MM.1S (cell line): ENCODE results near the gene RITA1.

Source experiments
- DNase-seq: peaks from one replicate; pipeline ENCODE4 v3.0.0-alpha.2; 2015
- H2AFZ ChIP-seq: fragments of 300-600 bp; sonication (generic); 2 replicates; pipeline ENCODE4 v1.6.0; 2016; ENCODE audit warnings: antibody characterized with exemption, low read length
- H3F3A ChIP-seq: fragments of 300-600 bp; sonication (generic); 2 replicates; pipeline ENCODE4 v1.6.1; 2016; ENCODE audit warnings: mild to moderate bottlenecking, antibody characterized with exemption, low read length, moderate library complexity, mixed read lengths; ENCODE audit not compliant: insufficient read depth
- H3K27ac ChIP-seq: fragments of 300-600 bp; sonication (generic); 2 replicates; pipeline ENCODE4 v1.5.1; 2016; ENCODE audit warnings: mild to moderate bottlenecking, low read length
- H3K27me3 ChIP-seq: fragments of 300-600 bp; sonication (generic); replicated peaks from 2 replicates; pipeline ENCODE4 v1.6.0; 2016; ENCODE audit warnings: low read length; ENCODE audit not compliant: insufficient read depth
- H3K36me3 ChIP-seq: fragments of 300-600 bp; sonication (generic); replicated peaks from 2 replicates; pipeline ENCODE4 v1.6.1; 2016; ENCODE audit warnings: mild to moderate bottlenecking, low read length, mixed read lengths; ENCODE audit not compliant: insufficient read depth
- H3K4me1 ChIP-seq: fragments of 300-600 bp; sonication (generic); 2 replicates; pipeline ENCODE4 v1.6.1; 2016; ENCODE audit warnings: low read length, mixed read lengths
- H3K4me2 ChIP-seq: fragments of 300-600 bp; sonication (generic); 2 replicates; pipeline ENCODE4 v1.6.0; 2016; ENCODE audit warnings: low read depth, low read length
- H3K4me3 ChIP-seq: fragments of 300-600 bp; sonication (generic); 2 replicates; pipeline ENCODE4 v1.5.1; 2016; ENCODE audit warnings: low read length, mixed read lengths
- H3K79me2 ChIP-seq: fragments of 300-600 bp; sonication (generic); 2 replicates; pipeline ENCODE4 v1.6.1; 2016; ENCODE audit warnings: mixed run types, low read length, mixed read lengths
- H3K9ac ChIP-seq: fragments of 300-600 bp; sonication (generic); 2 replicates; pipeline ENCODE4 v1.6.1; 2016; ENCODE audit warnings: low read length, mixed read lengths
- H3K9me2 ChIP-seq: fragments of 300-600 bp; sonication (generic); replicated peaks from 2 replicates; pipeline ENCODE4 v1.6.1; 2016; ENCODE audit warnings: mild to moderate bottlenecking, low read length, mixed read lengths; ENCODE audit not compliant: insufficient read depth
- H3K9me3 ChIP-seq: fragments of 300-600 bp; sonication (generic); replicated peaks from 2 replicates; pipeline ENCODE4 v1.6.1; 2016; ENCODE audit warnings: mild to moderate bottlenecking, low read length, mixed read lengths; ENCODE audit not compliant: insufficient read depth
- H4K20me1 ChIP-seq: fragments of 300-600 bp; sonication (generic); 2 replicates; pipeline ENCODE4 v1.6.1; 2016; ENCODE audit warnings: mild to moderate bottlenecking, low read length, moderate library complexity, mixed read lengths; ENCODE audit not compliant: insufficient read depth
- CTCF ChIP-seq: fragments of 300-600 bp; sonication (generic); IDR thresholded peaks from 2 replicates; pipeline ENCODE4 v1.5.1; 2016; ENCODE audit warnings: antibody characterized with exemption, low read length, mixed read lengths
- EZH2 ChIP-seq: fragments of 300-600 bp; sonication (generic); optimal IDR thresholded peaks from 2 replicates; pipeline ENCODE3; 2017; ENCODE audit warnings: low read depth, mild to moderate bottlenecking, antibody characterized with exemption, low read length, mixed read lengths
- EZH2phosphoT487 ChIP-seq: fragments of 300-600 bp; sonication (generic); IDR thresholded peaks from 2 replicates; pipeline ENCODE4 v1.6.1; 2018; ENCODE audit warnings: antibody characterized with exemption, low read length

RITA1 gene

GRCh38 chr12:113189361-113189760 lies 3.8 kb downstream of the RITA1 start:
- no peak for DNase-seq
- no peak overlapping the region for H3K4me2 ChIP-seq
- H3K4me3 ChIP-seq: no peak overlapping the region
- H3K9me2 ChIP-seq: no peaks in the 10 kb centered on the region
- no peak overlapping the region for H2AFZ ChIP-seq
- H3K36me3 ChIP-seq: no peaks in the 10 kb centered on the region
- no peaks in the 10 kb centered on the region for H4K20me1 ChIP-seq
- H3K27ac ChIP-seq: no peak overlapping the region
- no peak for TF ChIP-seq CTCF
- TF ChIP-seq EZH2phosphoT487: no peak
- no peak for TF ChIP-seq EZH2
- no peaks in the 10 kb centered on the region for H3F3A ChIP-seq
- no peaks in the 10 kb centered on the region for H3K9me3 ChIP-seq
- H3K79me2 ChIP-seq: peaks cover 18% of the 10 kb centered on the region
- peaks cover 5% of the 10 kb centered on the region; the same call in 1 of the 2 replicates for H3K4me1 ChIP-seq
- no peaks in the 10 kb centered on the region for H3K27me3 ChIP-seq
- no peak overlapping the region for H3K9ac ChIP-seq

DNA sequence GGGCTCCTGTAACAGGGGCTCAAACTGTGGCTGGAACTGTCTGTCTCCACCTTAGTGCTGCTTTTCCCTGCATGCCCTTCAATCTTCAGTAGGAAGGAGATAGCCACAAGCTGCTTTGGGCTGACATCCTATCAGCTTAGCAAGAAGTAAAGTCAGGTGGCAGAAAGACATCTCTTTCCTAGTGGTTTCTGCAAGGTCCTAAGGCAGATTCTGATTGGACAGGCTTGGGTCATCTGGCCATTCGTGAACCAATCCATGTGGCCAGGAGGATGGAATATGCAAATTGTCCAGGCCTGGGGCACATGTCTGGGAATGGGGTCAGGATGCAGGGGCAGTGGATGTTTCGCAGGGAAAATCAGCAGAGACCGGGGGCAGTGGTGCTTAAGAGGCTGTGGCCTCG lies 5.2 kb downstream of the RITA1 start:
- H3K27ac ChIP-seq: no peak overlapping the region
- H3K79me2 ChIP-seq: peaks cover 12% of the 10 kb centered on the region
- no peak for TF ChIP-seq EZH2
- no peak for TF ChIP-seq CTCF
- TF ChIP-seq EZH2phosphoT487: no peak
- H3F3A ChIP-seq: no peaks in the 10 kb centered on the region
- DNase-seq: no peak
- H4K20me1 ChIP-seq: no peaks in the 10 kb centered on the region
- no peak overlapping the region for H2AFZ ChIP-seq
- no peaks in the 10 kb centered on the region for H3K9me2 ChIP-seq
- H3K27me3 ChIP-seq: no peaks in the 10 kb centered on the region
- no peaks in the 10 kb centered on the region for H3K9me3 ChIP-seq
- no peak overlapping the region for H3K4me3 ChIP-seq
- H3K9ac ChIP-seq: no peak overlapping the region
- H3K4me1 ChIP-seq: peaks cover 5% of the 10 kb centered on the region; the same call in 1 of the 2 replicates
- no peak overlapping the region for H3K4me2 ChIP-seq
- H3K36me3 ChIP-seq: no peaks in the 10 kb centered on the region

- no peaks in the 10 kb centered on the region for H3K27me3 ChIP-seq
Observed at GRCh38 chr12:113191227-113191626, 5.7 kb downstream of the RITA1 start.

More at GRCh38 chr12:113191227-113191626, 5.7 kb downstream of the RITA1 start:
- no peak overlapping the region for H3K4me2 ChIP-seq
- no peak overlapping the region for H2AFZ ChIP-seq
- H3F3A ChIP-seq: no peaks in the 10 kb centered on the region
- no peaks in the 10 kb centered on the region for H3K36me3 ChIP-seq
- peaks cover 5% of the 10 kb centered on the region; the same call in 1 of the 2 replicates for H3K4me1 ChIP-seq
- TF ChIP-seq EZH2 (no peak), EZH2phosphoT487 (no peak), CTCF (no peak)
- no peak overlapping the region for H3K4me3 ChIP-seq
- H3K9ac ChIP-seq: no peak overlapping the region
- peaks cover 7% of the 10 kb centered on the region for H3K79me2 ChIP-seq
- H4K20me1 ChIP-seq: no peaks in the 10 kb centered on the region
- DNase-seq: no peak
- H3K27ac ChIP-seq: no peak overlapping the region
- H3K9me3 ChIP-seq: no peaks in the 10 kb centered on the region
- H3K9me2 ChIP-seq: no peaks in the 10 kb centered on the region
